ENCODE measurements around the gene PHYKPL.
"Not testable (repeated sequence)": the region's sequence is repeated elsewhere in the genome, so short reads cannot be mapped to it uniquely, and the experiment has no call there.

DNA sequence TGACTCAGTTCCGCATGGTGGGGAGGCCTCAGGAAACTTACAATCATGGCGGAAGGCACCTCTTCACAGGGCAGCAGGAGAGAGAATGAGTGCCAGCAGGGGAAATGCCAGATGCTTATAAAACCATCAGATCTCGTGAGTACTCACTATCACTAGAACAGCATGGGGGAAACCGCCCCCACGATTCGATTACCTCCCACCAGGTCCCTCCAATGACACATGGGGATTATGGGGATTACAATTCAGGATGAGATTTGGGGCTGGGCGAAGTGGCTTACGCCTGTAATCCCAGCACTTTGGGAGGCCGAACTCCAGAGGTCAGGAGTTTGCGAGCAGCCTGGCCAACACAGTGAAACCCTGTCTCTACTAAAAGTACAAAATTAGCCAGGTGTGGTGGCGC, 34.5 kb downstream of the PHYKPL start:
- TF ChIP-seq POLR2A (IDR thresholded peaks at IDR 0.05; ENCODE audit: low read depth, low read length); POLR2AphosphoS5 (IDR thresholded peaks at IDR 0.05; ENCODE audit: low read depth, low read length); TAF1 (IDR thresholded peaks at IDR 0.05; ENCODE audit: low read depth, low read length); SPI1 (IDR thresholded peaks at IDR 0.05; ENCODE audit: low read depth, low read length); PAX5 (IDR thresholded peaks at IDR 0.05; ENCODE audit: insufficient read depth, low read length, severe bottlenecking); POU2F2 (IDR thresholded peaks at IDR 0.05; ENCODE audit: low read depth, low read length): not testable (repeated sequence)

Data from GM12891 (cell line).